Colonic mucosa (tissue), 4 donors: Measurements from ENCODE around the gene PCBP2. TPM values are rescaled to one million over a fixed set of nuclear protein-coding genes. Genes with fewer than 3 reads are reported as not detected.

Experiments used
- DNase-seq: peaks from one replicate; pipeline ENCODE4 v3.0.0-alpha.2; 2020
- H3K27ac ChIP-seq: fragments of 200-600 bp; one replicate; pipeline ENCODE4 v1.8.0; 2021
- H3K27me3 ChIP-seq: fragments of 200-600 bp; one replicate; pipeline ENCODE4 v1.8.0; 2021
- H3K36me3 ChIP-seq: fragments of 200-600 bp; one replicate; pipeline ENCODE4 v1.8.0; 2021
- H3K4me1 ChIP-seq: fragments of 200-600 bp; one replicate; pipeline ENCODE4 v1.8.0; 2021; ENCODE audit warnings: mild to moderate bottlenecking
- H3K4me3 ChIP-seq: fragments of 200-600 bp; one replicate; pipeline ENCODE4 v1.8.0; 2021
- H3K9ac ChIP-seq, 2 donors: one replicate each; pipeline ENCODE4 v1.7.0; 2013; ENCODE audit warnings: control low read depth in 2 of 2, low read depth in 2 of 2, low read length in 2 of 2
- H3K9me3 ChIP-seq: fragments of 200-600 bp; one replicate; pipeline ENCODE4 v1.8.0; 2021
- intact Hi-C: fragments of 100-400 bp; cut with DNase I; formaldehyde crosslinking; loops from one replicate; pipeline ENCODE4 v1.14.1; 2022
- total RNA-seq, 2 donors: library from RNA; stranded (reverse); fragmentation: NEBNext Ultra II Directional in 1 of 2; extraction: Animal tissue kit (Norgen Biotek cat#: 25700) in 1 of 2; gene quantifications; one replicate each; pipeline ENCODE4 v1.2.1, GENCODE V29; 2021
- TF ChIP-seq, protein P1 (sequence below): fragments of 200-600 bp; IDR thresholded peaks from one replicate; pipeline ENCODE4 v1.8.0; 2022; ENCODE audit warnings: antibody characterized with exemption, mild to moderate bottlenecking
- donor health status: healthy.
- donor health status: DM: no; HTN: no; CAD: no.
- donor health status: DM: no; HTN: no; CAD: no.

The PCBP2 gene
- total RNA-seq, 2 donors from 2014 or later = 579 to 596 TPM

- no peak overlapping the region for H3K27ac ChIP-seq
Observed at GRCh38 chr12:53516758-53517455, 65.0 kb downstream of the PCBP2 start.

GRCh38 chr12:53518381-53518780, 66.5 kb downstream of the PCBP2 start:
- Histone ChIP-seq H3K4me1 (no peaks in the 10 kb centered on the region), H3K27ac (no peak overlapping the region), H3K4me3 (no peak overlapping the region), H3K36me3 (peaks cover 14% of the 10 kb centered on the region), H3K9me3 (no peaks in the 10 kb centered on the region), H3K27me3 (no peaks in the 10 kb centered on the region), H3K9ac (no peak overlapping the region)
- DNase-seq = no peak
- intact Hi-C loops = no loop called here
- TF ChIP-seq, protein P1, sequence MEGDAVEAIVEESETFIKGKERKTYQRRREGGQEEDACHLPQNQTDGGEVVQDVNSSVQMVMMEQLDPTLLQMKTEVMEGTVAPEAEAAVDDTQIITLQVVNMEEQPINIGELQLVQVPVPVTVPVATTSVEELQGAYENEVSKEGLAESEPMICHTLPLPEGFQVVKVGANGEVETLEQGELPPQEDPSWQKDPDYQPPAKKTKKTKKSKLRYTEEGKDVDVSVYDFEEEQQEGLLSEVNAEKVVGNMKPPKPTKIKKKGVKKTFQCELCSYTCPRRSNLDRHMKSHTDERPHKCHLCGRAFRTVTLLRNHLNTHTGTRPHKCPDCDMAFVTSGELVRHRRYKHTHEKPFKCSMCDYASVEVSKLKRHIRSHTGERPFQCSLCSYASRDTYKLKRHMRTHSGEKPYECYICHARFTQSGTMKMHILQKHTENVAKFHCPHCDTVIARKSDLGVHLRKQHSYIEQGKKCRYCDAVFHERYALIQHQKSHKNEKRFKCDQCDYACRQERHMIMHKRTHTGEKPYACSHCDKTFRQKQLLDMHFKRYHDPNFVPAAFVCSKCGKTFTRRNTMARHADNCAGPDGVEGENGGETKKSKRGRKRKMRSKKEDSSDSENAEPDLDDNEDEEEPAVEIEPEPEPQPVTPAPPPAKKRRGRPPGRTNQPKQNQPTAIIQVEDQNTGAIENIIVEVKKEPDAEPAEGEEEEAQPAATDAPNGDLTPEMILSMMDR = no peak

More at GRCh38 chr12:53516758-53517455, 65.0 kb downstream of the PCBP2 start:
- H3K9ac ChIP-seq = no peak overlapping the region
- DNase-seq = no peak
- intact Hi-C loops = no loop called here
- no peak overlapping the region for H3K4me3 ChIP-seq
- TF ChIP-seq, protein P1 = no peak
- H3K36me3 ChIP-seq = peaks cover 8% of the 10 kb centered on the region
- no peaks in the 10 kb centered on the region for H3K27me3 ChIP-seq
- no peaks in the 10 kb centered on the region for H3K4me1 ChIP-seq
- no peaks in the 10 kb centered on the region for H3K9me3 ChIP-seq

- Histone ChIP-seq H3K27me3 (no peaks in the 10 kb centered on the region), H3K36me3 (peaks cover 15% of the 10 kb centered on the region), H3K27ac (no peak overlapping the region), H3K4me1 (no peaks in the 10 kb centered on the region), H3K4me3 (no peak overlapping the region), H3K9ac (no peak overlapping the region), H3K9me3 (no peaks in the 10 kb centered on the region)
- intact Hi-C loops = no loop called here
- TF ChIP-seq, protein P1 = no peak
- no peak for DNase-seq
Observed at GRCh38 chr12:53523131-53523530, 71.2 kb downstream of the PCBP2 start.

DNA sequence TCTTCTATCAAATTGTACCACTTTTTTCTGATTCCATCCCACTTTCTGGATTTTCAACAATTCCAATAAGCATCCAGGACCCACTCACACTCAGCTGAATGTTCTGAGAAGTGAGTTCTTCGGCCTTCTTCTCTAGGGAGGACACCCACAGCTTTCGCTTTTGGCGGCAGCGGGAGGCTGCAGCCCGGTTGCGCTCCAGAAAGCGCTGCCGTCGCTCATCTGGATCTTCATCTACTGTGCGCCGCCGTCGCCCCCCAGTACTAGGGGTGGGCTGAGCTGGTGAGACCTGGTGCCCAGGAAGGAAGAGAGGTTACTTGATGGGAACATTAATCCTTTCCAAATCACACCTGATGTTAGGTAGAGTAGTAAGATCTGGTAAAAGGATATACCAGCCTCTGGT, 72.6 kb downstream of the PCBP2 start:
- Histone ChIP-seq H3K9ac (no peak overlapping the region), H3K9me3 (no peaks in the 10 kb centered on the region), H3K27me3 (no peaks in the 10 kb centered on the region), H3K4me3 (no peak overlapping the region), H3K36me3 (peaks cover 15% of the 10 kb centered on the region), H3K4me1 (no peaks in the 10 kb centered on the region), H3K27ac (no peak overlapping the region)
- intact Hi-C loops = no loop called here
- TF ChIP-seq, protein P1 = no peak
- DNase-seq = no peak

- intact Hi-C loops = no loop called here
- H3K9me3 ChIP-seq = no peaks in the 10 kb centered on the region
- no peaks in the 10 kb centered on the region for H3K4me1 ChIP-seq
- no peaks in the 10 kb centered on the region for H3K27me3 ChIP-seq
- H3K36me3 ChIP-seq = peaks cover 20% of the 10 kb centered on the region
- DNase-seq = no peak
- H3K4me3 ChIP-seq = no peak overlapping the region
- H3K9ac ChIP-seq = no peak overlapping the region
- TF ChIP-seq, protein P1 = no peak
- H3K27ac ChIP-seq = no peak overlapping the region
Observed at GRCh38 chr12:53530061-53530460, 78.2 kb downstream of the PCBP2 start.

Other genes with a start within 250 kb of the PCBP2 start
- gene ITGB7, start 244.9 kb upstream of the PCBP2 start, total RNA-seq = 1 to 10 TPM; 5.3 to 8.8 TPM
- gene RARG, start 219.9 kb upstream of the PCBP2 start, total RNA-seq = 10 to 100 TPM; 11.4 to 21.5 TPM
- 10 to 100 TPM in 1 of 2 donors, 1 to 10 TPM in 1; 9.6 to 34.6 TPM for gene ESPL1, start 183.8 kb upstream of the PCBP2 start, total RNA-seq
- 100 to 1,000 TPM; 247 to 305 TPM for gene PFDN5, start 156.6 kb upstream of the PCBP2 start, total RNA-seq
- 10 to 100 TPM; 37.4 to 60.6 TPM for gene MYG1, start 152.4 kb upstream of the PCBP2 start, total RNA-seq
- 10 to 100 TPM; 36.4 to 61.4 TPM for gene AAAS, start 130.5 kb upstream of the PCBP2 start, total RNA-seq
- gene SP7, start 115.7 kb upstream of the PCBP2 start, total RNA-seq = not detected
- 10 to 100 TPM; 83.6 to 96.8 TPM for gene SP1, start 71.9 kb upstream of the PCBP2 start, total RNA-seq
- gene AMHR2, start 28.2 kb upstream of the PCBP2 start, total RNA-seq = under 1 TPM in 1 of 2 donors, not detected in 1; 0.17 TPM
- 100 to 1,000 TPM; 331 to 504 TPM for gene PRR13, start 10.4 kb upstream of the PCBP2 start, total RNA-seq
- 1 to 10 TPM; 3.2 to 3.8 TPM for gene MAP3K12, start 47.4 kb downstream of the PCBP2 start, total RNA-seq
- 10 to 100 TPM; 20.7 to 36.9 TPM for gene TARBP2, start 49.2 kb downstream of the PCBP2 start, total RNA-seq
- not detected for gene NPFF, start 55.4 kb downstream of the PCBP2 start, total RNA-seq
- gene ATF7, start 174.3 kb downstream of the PCBP2 start, total RNA-seq = 10 to 100 TPM; 31.1 to 38.5 TPM
- 100 to 1,000 TPM; 346 to 392 TPM for gene ATP5MC2, start 224.0 kb downstream of the PCBP2 start, total RNA-seq